Activated CD4-positive, alpha-beta T cell treated with anti-CD3 and anti-CD28 coated beads, Interleukin-2, amount 10 ng/mL, durations not matched to agents 7 days and 5 days (primary cell): ENCODE results near the gene GJA3. TPM values are rescaled to one million over a fixed set of nuclear protein-coding genes. Genes with fewer than 3 reads are reported as not detected.

ENCODE experiments used
- CTCF ChIA-PET: fragments of 350-600 bp; sonication (Branson Sonifier 250); formaldehyde crosslinking; loops from one replicate; lab custom pipeline; 2021; ENCODE audit warnings: antibody characterized with exemption; lab: Charles Lee
- POLR2A ChIA-PET: fragments of 350-600 bp; sonication (Branson Sonifier 250); formaldehyde crosslinking; loops from one replicate; lab custom pipeline; 2021; ENCODE audit warnings: antibody characterized with exemption; lab: Charles Lee
- DNase-seq: peaks from one replicate; pipeline ENCODE4 v3.0.0-alpha.2; 2020
- H3K27ac Mint-ChIP-seq: one replicate; pipeline ENCODE4 v1.8.0; 2021; ENCODE audit warnings: mild to moderate bottlenecking, moderate library complexity, mixed read lengths
- H3K27me3 Mint-ChIP-seq: one replicate; pipeline ENCODE4 v1.8.0; 2021; ENCODE audit warnings: mixed read lengths
- H3K36me3 Mint-ChIP-seq: one replicate; pipeline ENCODE4 v1.8.0; 2021; ENCODE audit warnings: low read depth, mixed read lengths
- H3K4me1 Mint-ChIP-seq: one replicate; pipeline ENCODE4 v1.8.0; 2021; ENCODE audit warnings: mixed read lengths
- H3K4me3 Mint-ChIP-seq: one replicate; pipeline ENCODE4 v1.8.0; 2021; ENCODE audit warnings: mild to moderate bottlenecking, moderate library complexity, mixed read lengths
- H3K9me3 Mint-ChIP-seq: one replicate; pipeline ENCODE4 v1.8.0; 2021; ENCODE audit warnings: mixed read lengths
- total RNA-seq, 2 experiments: library from RNA; stranded (reverse); gene quantifications; one replicate each; pipeline ENCODE4 v1.2.3, GENCODE V29; 2021

GJA3 gene
- total RNA-seq, 2 experiments from 2014 or later = 0.05 to 0.10 TPM

GRCh38 chr13:20114066-20114610 is 46.7 kb downstream of the GJA3 start:
- DNase-seq = no peak
- Mint-ChIP-seq H3K9me3 (no peaks in the 10 kb centered on the region), H3K27me3 (peaks cover 2% of the 10 kb centered on the region), H3K36me3 (no peaks in the 10 kb centered on the region), H3K4me3 (no peak overlapping the region), H3K27ac (no peak overlapping the region), H3K4me1 (peaks cover 2% of the 10 kb centered on the region)
- ChIA-PET POLR2A (no interaction called here), CTCF (no interaction called here)

- no peaks in the 10 kb centered on the region for H3K36me3 Mint-ChIP-seq
- ChIA-PET CTCF (interaction anchor here (0.9 to 1.1 kb wide), 2 partner anchors 12 to 27 kb away, joined by 3 to 5 read pairs; no protein-coding TSS in a partner anchor), POLR2A (no interaction called here)
- H3K27me3 Mint-ChIP-seq = peaks cover 18% of the 10 kb centered on the region
- no peak overlapping the region for H3K4me3 Mint-ChIP-seq
- H3K9me3 Mint-ChIP-seq = no peaks in the 10 kb centered on the region
- H3K4me1 Mint-ChIP-seq = no peaks in the 10 kb centered on the region
- DNase-seq = no peak
- H3K27ac Mint-ChIP-seq = no peak overlapping the region
Observed at GRCh38 chr13:20109037-20109436, 51.8 kb downstream of the GJA3 start.

GRCh38 chr13:20106742-20107141 is 54.1 kb downstream of the GJA3 start:
- ChIA-PET CTCF (interaction anchor here (0.9 kb wide), 1 partner anchor 9 kb away, joined by 3 read pairs; no protein-coding TSS in a partner anchor), POLR2A (no interaction called here)
- Mint-ChIP-seq H3K36me3 (no peaks in the 10 kb centered on the region), H3K9me3 (no peaks in the 10 kb centered on the region), H3K4me1 (peaks cover 2% of the 10 kb centered on the region), H3K27me3 (peaks cover 30% of the 10 kb centered on the region), H3K4me3 (no peak overlapping the region), H3K27ac (no peak overlapping the region)
- no peak for DNase-seq

- POLR2A ChIA-PET = no interaction called here
- Mint-ChIP-seq H3K4me3 (no peak overlapping the region), H3K4me1 (peaks cover 6% of the 10 kb centered on the region), H3K27me3 (peaks cover 40% of the 10 kb centered on the region), H3K9me3 (no peaks in the 10 kb centered on the region), H3K27ac (no peak overlapping the region), H3K36me3 (no peaks in the 10 kb centered on the region)
- DNase-seq = no peak
- CTCF ChIA-PET = no interaction called here
Observed at GRCh38 chr13:20105161-20105689, 55.6 kb downstream of the GJA3 start.

GRCh38 chr13:20102525-20103180 is 58.2 kb downstream of the GJA3 start:
- ChIA-PET CTCF (interaction anchor here (1.1 kb wide), 1 partner anchor 1077 kb away, joined by 3 read pairs; no protein-coding TSS in a partner anchor), POLR2A (no interaction called here)
- Mint-ChIP-seq H3K27ac (no peak overlapping the region), H3K36me3 (no peaks in the 10 kb centered on the region), H3K27me3 (peaks cover 52% of the 10 kb centered on the region), H3K9me3 (no peaks in the 10 kb centered on the region), H3K4me1 (peaks cover 8% of the 10 kb centered on the region), H3K4me3 (no peak overlapping the region)
- no peak for DNase-seq

GRCh38 chr13:20101467-20102316 is 59.2 kb downstream of the GJA3 start:
- H3K4me1 Mint-ChIP-seq = peaks cover 8% of the 10 kb centered on the region
- peaks cover 50% of the 10 kb centered on the region for H3K27me3 Mint-ChIP-seq
- no peak for DNase-seq
- H3K27ac Mint-ChIP-seq = no peak overlapping the region
- H3K36me3 Mint-ChIP-seq = no peaks in the 10 kb centered on the region
- ChIA-PET CTCF (interaction anchor here (0.7 to 1.1 kb wide), 2 partner anchors 170 to 1078 kb away, joined by 3 read pairs; no protein-coding TSS in a partner anchor), POLR2A (no interaction called here)
- no peaks in the 10 kb centered on the region for H3K9me3 Mint-ChIP-seq
- no peak overlapping the region for H3K4me3 Mint-ChIP-seq

GRCh38 chr13:20099319-20099718 is 61.5 kb downstream of the GJA3 start:
- no peak overlapping the region for H3K27ac Mint-ChIP-seq
- ChIA-PET POLR2A (no interaction called here), CTCF (no interaction called here)
- peaks cover 54% of the 10 kb centered on the region for H3K27me3 Mint-ChIP-seq
- peaks cover 8% of the 10 kb centered on the region for H3K4me1 Mint-ChIP-seq
- H3K9me3 Mint-ChIP-seq = no peaks in the 10 kb centered on the region
- no peak for DNase-seq
- H3K36me3 Mint-ChIP-seq = no peaks in the 10 kb centered on the region
- no peak overlapping the region for H3K4me3 Mint-ChIP-seq

- Mint-ChIP-seq H3K9me3 (no peaks in the 10 kb centered on the region), H3K27ac (no peak overlapping the region), H3K36me3 (no peaks in the 10 kb centered on the region), H3K27me3 (peaks cover 28% of the 10 kb centered on the region), H3K4me3 (no peak overlapping the region), H3K4me1 (peaks cover under 1% of the 10 kb centered on the region)
- ChIA-PET POLR2A (no interaction called here), CTCF (no interaction called here)
- DNase-seq = no peak
Observed at GRCh38 chr13:20093951-20094350, 66.9 kb downstream of the GJA3 start.

- H3K9me3 Mint-ChIP-seq = no peaks in the 10 kb centered on the region
- no peak for DNase-seq
- H3K27ac Mint-ChIP-seq = no peak overlapping the region
- peaks cover 3% of the 10 kb centered on the region for H3K27me3 Mint-ChIP-seq
- H3K36me3 Mint-ChIP-seq = peaks cover 7% of the 10 kb centered on the region
- H3K4me1 Mint-ChIP-seq = no peaks in the 10 kb centered on the region
- ChIA-PET CTCF (no interaction called here), POLR2A (no interaction called here)
- no peak overlapping the region for H3K4me3 Mint-ChIP-seq
Observed at GRCh38 chr13:20090349-20090748, 70.5 kb downstream of the GJA3 start.

Other genes starting within 250 kb of the GJA3 start
- gene ZMYM2, start 202.3 kb downstream of the GJA3 start, total RNA-seq = 10 to 100 TPM; 41.5 to 46.7 TPM
- gene GJB2, start 31.9 kb upstream of the GJA3 start, total RNA-seq = 1 to 10 TPM; 5.4 to 5.6 TPM
- 1 to 10 TPM; 4.7 to 6.1 TPM for gene GJB6, start 71.3 kb upstream of the GJA3 start, total RNA-seq